Hematopoietic multipotent progenitor cell (in vitro differentiated cells): ENCODE results near the gene PMS1. TPM values are rescaled to one million over a fixed set of nuclear protein-coding genes. Genes with fewer than 3 reads are reported as not detected.
"Not testable (repeated sequence)": the region's sequence is repeated elsewhere in the genome, so short reads cannot be mapped to it uniquely, and the experiment has no call there.

Source experiments
- DNase-seq, 3 donors: peaks; one replicate each; pipeline ENCODE4 v3.0.0-alpha.2; 2011 to 2015; ENCODE audit warnings: low read depth in 2 of 3, low spot score in 2 of 3
- total RNA-seq: library from RNA; depleted of rRNA; stranded (reverse); fragments of >200 nt; gene quantifications from one replicate; pipeline ENCODE4 v1.2.3, GENCODE V29; 2012

PMS1 gene
- total RNA-seq, 1 donor = 12.4 TPM

- DNase-seq = no peak
Observed at GRCh38 chr2:189803431-189803830, 19.2 kb downstream of the PMS1 start.

DNA sequence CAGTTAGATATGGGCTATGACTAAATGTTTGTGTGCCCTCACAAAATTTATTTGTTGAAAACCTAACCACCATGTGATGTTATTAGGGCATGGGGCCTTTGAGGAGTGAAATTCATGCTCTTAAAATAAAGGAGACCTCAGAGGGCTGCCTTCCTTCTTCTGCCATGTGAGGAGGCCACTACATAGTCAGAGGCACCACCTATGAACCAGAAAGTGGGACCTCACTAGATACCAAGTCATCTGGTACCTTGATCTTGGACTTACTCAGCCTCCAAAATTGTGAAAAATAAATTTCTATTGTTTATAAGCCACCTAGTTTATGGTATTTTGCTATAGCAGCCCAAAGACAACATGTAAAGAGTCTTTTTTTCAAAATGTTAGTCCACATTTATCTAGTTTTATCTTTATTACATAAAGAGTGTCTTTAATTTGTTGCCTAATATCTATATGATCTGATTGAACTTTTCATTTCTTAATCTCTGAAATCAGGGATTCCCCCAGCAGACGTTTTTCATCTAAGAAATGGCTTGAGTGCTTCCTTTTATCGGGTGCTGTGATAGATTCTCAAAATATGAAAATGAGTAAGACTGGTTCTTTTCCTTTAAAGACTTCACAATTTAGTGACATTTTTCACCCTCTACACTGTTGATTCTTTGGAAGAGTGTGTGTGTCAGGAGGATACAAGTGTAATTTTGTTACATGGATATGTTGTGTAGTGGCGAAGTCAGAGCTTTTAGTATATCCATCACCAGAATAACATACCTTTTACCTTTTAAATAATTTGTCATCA lies 34.2 kb downstream of the PMS1 start:
- no peak for DNase-seq

DNA sequence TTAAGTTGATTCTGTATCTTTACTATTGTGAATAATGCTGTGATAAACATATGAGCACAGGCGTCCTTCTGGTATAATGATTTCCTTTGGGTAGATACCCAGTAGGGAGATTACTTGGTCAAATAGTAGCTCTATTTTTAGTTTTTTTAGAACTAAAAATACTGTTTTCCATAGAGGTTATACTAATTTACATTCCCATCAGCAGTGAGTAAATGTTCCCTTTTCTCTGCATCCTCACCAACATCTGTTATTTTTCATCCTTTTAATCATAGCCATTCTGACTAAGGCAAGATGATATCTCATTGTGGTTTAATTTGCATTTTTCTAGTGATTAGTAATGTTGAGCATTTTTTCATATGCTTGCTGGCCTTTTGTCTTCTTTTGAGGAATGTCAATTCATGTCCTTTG lies 35.1 kb downstream of the PMS1 start:
- DNase-seq = no peak

DNA sequence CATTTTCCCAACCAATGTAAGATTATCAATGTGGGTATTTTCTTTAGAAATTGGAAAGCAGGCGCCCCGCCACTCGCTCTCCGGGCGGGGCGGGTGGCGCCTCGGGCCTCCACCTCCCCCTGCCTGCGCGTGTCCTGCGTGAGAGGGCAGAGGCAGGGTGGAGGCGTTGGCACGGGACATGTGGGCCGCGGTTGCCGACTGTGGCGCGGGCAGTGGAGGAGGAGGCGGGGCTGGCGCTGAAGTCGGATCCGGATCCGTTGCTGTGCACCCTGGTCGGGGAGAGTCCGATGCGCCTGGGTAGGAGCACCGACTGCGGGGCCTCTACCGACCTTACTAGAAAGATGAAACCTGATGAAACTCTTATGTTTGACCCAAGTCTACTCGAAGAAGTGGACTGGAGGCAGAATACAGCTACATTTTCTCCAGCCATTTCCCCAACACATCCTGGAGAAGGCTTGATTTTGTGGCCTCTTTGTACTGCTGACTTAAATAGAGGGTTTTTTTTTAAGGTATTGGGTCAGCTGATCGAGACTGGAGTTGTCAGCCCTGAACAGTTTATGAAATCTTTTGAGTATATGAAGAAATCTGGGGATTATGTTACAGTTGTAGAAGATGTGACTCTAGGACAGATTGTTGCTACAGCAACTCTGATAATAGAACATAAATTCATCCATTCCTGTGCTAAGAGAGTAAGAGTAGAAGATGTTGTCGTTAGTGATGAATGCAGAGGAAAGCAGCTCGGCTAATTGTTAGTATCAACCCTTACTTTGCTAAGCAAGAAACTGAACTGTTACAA lies 37.9 kb downstream of the PMS1 start:
- no peak for DNase-seq

GRCh38 chr2:189824694-189825396 lies 40.6 kb downstream of the PMS1 start:
- DNase-seq = no peak

DNA sequence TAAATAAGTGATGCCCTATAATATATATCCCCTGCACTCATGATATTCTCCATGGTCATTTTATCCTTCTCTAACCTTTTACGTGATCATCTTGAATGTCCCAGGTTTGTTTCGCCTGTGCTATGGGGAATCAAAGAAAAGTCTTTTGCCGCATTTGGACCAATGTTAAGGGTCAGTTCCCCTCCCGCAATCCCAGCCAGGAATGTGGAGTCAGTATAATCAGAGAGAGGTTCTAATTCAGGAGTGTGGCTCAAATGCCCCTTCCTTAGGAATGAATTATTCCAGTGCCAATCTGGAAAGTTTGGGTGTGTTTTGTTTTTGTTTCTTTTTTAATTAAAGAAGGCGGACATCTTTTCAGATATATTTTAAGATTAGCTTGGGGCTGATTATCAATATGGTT lies 41.8 kb downstream of the PMS1 start:
- no peak for DNase-seq

DNA sequence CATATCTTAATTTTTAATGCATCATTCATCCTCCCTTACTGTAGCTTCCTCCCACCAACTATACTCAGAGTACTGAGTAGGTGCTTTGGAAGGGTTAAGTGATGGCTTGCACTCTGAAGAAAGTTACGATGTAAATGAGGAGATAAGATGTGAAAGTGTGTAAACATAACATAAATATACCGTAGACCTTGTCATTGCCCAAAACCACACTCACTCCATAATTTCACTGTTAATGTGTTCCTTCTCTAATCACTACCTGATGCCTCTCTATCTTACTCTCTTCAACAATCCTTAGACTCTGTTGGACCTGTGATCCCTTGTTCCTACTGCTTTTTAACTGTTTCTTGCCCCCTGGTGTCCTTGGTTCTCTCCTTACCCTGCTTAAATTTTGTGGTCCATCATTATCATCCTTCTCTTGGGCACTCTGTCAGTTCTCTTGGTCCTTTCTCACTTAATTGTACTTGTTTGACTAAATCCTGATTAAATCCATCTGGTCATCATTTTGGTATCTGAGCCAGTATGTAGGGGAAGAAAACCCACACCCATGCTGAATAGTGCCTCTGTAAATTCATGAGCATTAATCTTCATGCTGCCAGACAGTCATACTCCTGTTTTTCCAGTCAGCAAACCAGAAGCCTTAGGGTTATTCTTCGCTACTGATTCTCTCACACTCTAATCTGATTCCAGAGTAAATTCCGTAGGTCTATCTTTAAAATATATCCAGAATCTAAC lies 45.0 kb downstream of the PMS1 start:
- no peak for DNase-seq

DNA sequence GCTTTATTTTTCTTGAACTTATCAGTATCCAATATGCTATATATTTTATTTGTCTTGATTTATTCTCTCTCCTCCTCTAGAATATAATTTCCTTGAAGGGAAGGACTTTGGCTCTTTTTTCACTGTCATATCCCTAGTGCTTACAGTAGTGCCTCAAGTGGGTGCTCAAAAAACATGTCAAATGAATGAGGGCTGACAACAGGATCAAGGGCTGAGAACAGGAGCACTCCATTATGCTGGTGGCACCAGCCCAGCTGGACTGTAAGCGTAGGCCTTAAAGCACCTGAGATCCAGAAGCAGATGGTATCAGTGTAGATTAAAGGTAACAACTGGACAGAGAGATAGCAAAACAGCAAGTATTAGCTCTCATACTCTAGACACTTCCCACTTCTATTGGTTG lies 46.3 kb downstream of the PMS1 start:
- no peak for DNase-seq

GRCh38 chr2:189834059-189834458 lies 49.8 kb downstream of the PMS1 start:
- DNase-seq = no peak

GRCh38 chr2:189834642-189835041 lies 50.4 kb downstream of the PMS1 start:
- DNase-seq = not testable (repeated sequence)

DNA sequence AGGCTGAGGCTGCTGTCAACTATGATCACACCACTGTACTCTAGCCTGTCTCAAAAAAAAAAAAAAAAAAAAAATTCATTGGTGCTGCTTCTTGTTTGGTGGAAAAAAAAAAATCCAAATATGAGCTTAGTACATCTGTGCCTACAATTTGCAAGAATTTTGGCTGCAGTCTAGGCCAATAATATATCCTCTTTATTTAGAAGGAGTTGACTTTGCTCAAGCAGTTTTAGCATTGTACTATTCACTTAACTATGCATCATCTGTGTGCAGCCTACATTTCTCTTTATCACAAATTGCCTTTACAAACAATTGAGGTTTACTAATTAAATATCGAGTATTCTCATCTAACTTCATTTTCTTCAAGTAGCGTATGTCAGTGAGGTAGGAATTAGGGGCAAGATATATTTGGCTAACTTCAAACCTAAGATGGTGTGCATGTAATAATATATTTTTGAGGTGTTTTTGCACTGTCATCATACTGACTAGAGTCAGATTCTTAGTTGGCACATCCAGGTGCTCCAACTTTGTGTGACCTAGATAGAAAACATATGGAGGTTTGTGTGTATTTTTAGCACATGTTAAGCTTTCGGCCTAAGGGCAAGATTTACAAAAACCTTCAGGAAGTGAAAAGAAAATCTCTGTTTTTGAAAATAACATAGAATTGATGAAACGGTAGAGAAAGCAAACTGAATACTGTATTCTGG lies 51.8 kb downstream of the PMS1 start:
- no peak for DNase-seq

DNA sequence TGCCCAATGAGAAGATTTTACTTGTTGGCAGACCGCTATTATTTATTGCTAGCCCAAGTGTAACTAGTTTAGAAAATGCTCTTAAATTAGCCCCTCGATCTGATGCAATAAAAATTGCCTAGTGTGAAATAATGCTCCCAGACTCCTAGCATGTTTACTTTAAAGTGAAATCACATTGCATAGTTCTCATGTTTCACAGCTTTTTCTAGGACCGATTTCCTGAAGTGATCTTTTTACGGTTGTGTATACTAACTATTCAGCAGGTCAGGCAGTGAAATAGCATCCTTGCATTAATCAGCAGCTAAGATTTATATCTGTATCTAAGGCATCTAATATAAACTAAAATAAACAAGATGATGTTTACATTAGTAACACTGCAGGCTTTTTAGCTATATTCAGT lies 52.4 kb downstream of the PMS1 start:
- DNase-seq = no peak

GRCh38 chr2:189837326-189837725 lies 53.1 kb downstream of the PMS1 start:
- DNase-seq = no peak

GRCh38 chr2:189841019-189841418 lies 56.8 kb downstream of the PMS1 start:
- no peak for DNase-seq

DNA sequence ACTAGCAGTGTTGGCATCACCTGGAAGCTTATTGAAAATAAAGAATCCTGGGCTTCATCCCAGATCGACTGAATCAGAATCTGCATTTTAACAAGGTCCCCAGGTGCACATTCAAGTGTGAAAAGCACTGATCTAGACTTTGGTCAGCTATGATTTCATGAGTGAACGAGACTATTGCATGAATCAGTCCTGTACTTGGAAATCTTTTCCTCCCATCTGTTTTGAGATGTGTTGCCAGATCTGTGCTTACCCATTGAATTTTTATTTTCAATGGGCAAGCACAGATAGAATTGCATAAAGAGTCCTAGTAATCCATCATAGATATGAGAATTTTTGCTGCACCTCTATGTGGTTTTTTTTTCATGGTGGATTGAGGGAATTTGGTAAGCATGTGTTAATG lies 64.0 kb downstream of the PMS1 start:
- DNase-seq = no peak

DNA sequence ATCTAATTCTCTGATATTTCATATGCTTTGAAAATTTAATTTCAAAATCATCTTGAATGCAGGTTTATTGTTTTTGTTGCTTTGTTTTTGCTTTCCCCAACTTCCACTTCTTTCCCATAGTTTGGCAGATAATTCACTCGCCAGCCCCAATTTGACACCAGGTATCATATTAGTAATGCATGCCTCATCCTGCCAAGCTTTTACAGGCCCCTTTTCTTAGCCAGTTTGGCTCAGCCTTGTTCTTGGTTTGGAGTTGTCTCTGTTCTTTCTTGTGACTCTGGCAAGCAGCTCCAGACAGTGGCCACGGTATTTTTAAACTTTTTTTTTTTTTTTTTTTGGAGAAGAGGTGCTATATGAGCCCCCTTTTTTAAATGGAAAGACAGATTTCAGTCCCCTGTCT lies 65.3 kb downstream of the PMS1 start:
- no peak for DNase-seq

- DNase-seq = no peak
Observed at GRCh38 chr2:189851174-189851826, 67.0 kb downstream of the PMS1 start.

DNA sequence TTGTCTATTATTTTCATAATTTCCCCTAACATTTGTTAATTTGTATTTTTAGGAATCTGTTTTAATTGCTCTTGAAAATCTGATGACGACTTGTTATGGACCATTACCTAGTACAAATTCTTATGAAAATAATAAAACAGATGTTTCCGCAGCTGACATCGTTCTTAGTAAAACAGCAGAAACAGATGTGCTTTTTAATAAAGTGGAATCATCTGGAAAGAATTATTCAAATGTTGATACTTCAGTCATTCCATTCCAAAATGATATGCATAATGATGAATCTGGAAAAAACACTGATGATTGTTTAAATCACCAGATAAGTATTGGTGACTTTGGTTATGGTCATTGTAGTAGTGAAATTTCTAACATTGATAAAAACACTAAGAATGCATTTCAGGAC lies 69.9 kb downstream of the PMS1 start:
- no peak for DNase-seq

GRCh38 chr2:189854940-189855339 lies 70.7 kb downstream of the PMS1 start:
- no peak for DNase-seq

- DNase-seq = no peak
Observed at GRCh38 chr2:189858291-189858690, 74.0 kb downstream of the PMS1 start.
